ENCODE results near the gene LARP6. TPM values are rescaled to one million over a fixed set of nuclear protein-coding genes. Genes with fewer than 3 reads are reported as not detected.

LARP6 gene
- total RNA-seq, 1 donor from 2014 or later = 101 TPM

- TF ChIP-seq CTCF (IDR thresholded peaks at IDR 0.05; ENCODE audit: insufficient read depth, low read length, poor library complexity, severe bottlenecking) = no peak
- Histone ChIP-seq H3K36me3 (ENCODE audit: control insufficient read depth, insufficient read depth, low read length) (no peaks in the 10 kb centered on the region), H3K4me3 (ENCODE audit: low read depth, low read length) (peak overlapping the region; percentile 72), H3K27me3 (ENCODE audit: control insufficient read depth, insufficient read depth, low read length) (no peaks in the 10 kb centered on the region)
- no peak for DNase-seq (ENCODE audit: low read depth)
Measured at GRCh38 chr15:70852501-70853317, 1.2 kb downstream of the LARP6 start.

GRCh38 chr15:70851889-70852288, 2.1 kb downstream of the LARP6 start:
- no peak for DNase-seq (ENCODE audit: low read depth)
- TF ChIP-seq CTCF (IDR thresholded peaks at IDR 0.05; ENCODE audit: insufficient read depth, low read length, poor library complexity, severe bottlenecking) = no peak
- Histone ChIP-seq H3K27me3 (ENCODE audit: control insufficient read depth, insufficient read depth, low read length) (no peaks in the 10 kb centered on the region), H3K36me3 (ENCODE audit: control insufficient read depth, insufficient read depth, low read length) (no peaks in the 10 kb centered on the region), H3K4me3 (ENCODE audit: low read depth, low read length) (no peak overlapping the region)

GRCh38 chr15:70845602-70846360, 8.2 kb downstream of the LARP6 start:
- DNase-seq (ENCODE audit: low read depth) = no peak
- Histone ChIP-seq H3K36me3 (ENCODE audit: control insufficient read depth, insufficient read depth, low read length) (no peaks in the 10 kb centered on the region), H3K27me3 (ENCODE audit: control insufficient read depth, insufficient read depth, low read length) (no peaks in the 10 kb centered on the region), H3K4me3 (ENCODE audit: low read depth, low read length) (no peak overlapping the region)
- TF ChIP-seq CTCF (IDR thresholded peaks at IDR 0.05; ENCODE audit: insufficient read depth, low read length, poor library complexity, severe bottlenecking) = no peak

- DNase-seq (ENCODE audit: low read depth) = no peak
- no peak overlapping the region for H3K4me3 ChIP-seq (ENCODE audit: low read depth, low read length)
- no peaks in the 10 kb centered on the region for H3K27me3 ChIP-seq (ENCODE audit: control insufficient read depth, insufficient read depth, low read length)
- H3K36me3 ChIP-seq (ENCODE audit: control insufficient read depth, insufficient read depth, low read length) = no peaks in the 10 kb centered on the region
- no peak for TF ChIP-seq CTCF (IDR thresholded peaks at IDR 0.05; ENCODE audit: insufficient read depth, low read length, poor library complexity, severe bottlenecking)
Measured at GRCh38 chr15:70837476-70837875, 16.5 kb downstream of the LARP6 start.

- peaks cover 3% of the 10 kb centered on the region for H3K36me3 ChIP-seq (ENCODE audit: control insufficient read depth, insufficient read depth, low read length)
- H3K4me3 ChIP-seq (ENCODE audit: low read depth, low read length) = no peak overlapping the region
- no peak for TF ChIP-seq CTCF (IDR thresholded peaks at IDR 0.05; ENCODE audit: insufficient read depth, low read length, poor library complexity, severe bottlenecking)
- no peak for DNase-seq (ENCODE audit: low read depth)
- no peaks in the 10 kb centered on the region for H3K27me3 ChIP-seq (ENCODE audit: control insufficient read depth, insufficient read depth, low read length)
Measured at GRCh38 chr15:70835841-70836240, 18.1 kb downstream of the LARP6 start.

All from kidney epithelial cell (primary cell).